H1 (cell line): ENCODE data around the gene EDN1. TPM values are rescaled to one million over a fixed set of nuclear protein-coding genes. Genes with fewer than 3 reads are reported as not detected.

Experiments
- BRCA1 ChIP-seq: IDR thresholded peaks from 2 replicates; pipeline ENCODE4 v1.6.1; 2012; ENCODE audit warnings: low read depth, low read length, improper control_type of control experiment
- CHD1 ChIP-seq: IDR thresholded peaks from 2 replicates; pipeline ENCODE4 v1.6.1; 2012; ENCODE audit warnings: low read depth, low read length, improper control_type of control experiment
- RFX5 ChIP-seq: IDR thresholded peaks from 2 replicates; pipeline ENCODE4 v1.6.1; 2011; ENCODE audit warnings: low read depth, low read length, improper control_type of control experiment, borderline replicate concordance
- RNF2 ChIP-seq: fragments of 200-900, 300-1000 bp; sonication (generic); IDR thresholded peaks from 2 replicates; pipeline ENCODE4 v1.7.1; 2016; ENCODE audit warnings: borderline replicate concordance, low read depth, mild to moderate bottlenecking, antibody characterized with exemption, low read length; ENCODE audit not compliant: poor library complexity, severe bottlenecking; ENCODE audit errors: missing control alignments
- YY1 ChIP-seq: IDR thresholded peaks from 2 replicates; pipeline ENCODE4 v1.6.1; 2011; ENCODE audit warnings: low read depth, mild to moderate bottlenecking, low read length
- polyA plus RNA-seq, 7 experiments: library from polyadenylated mRNA; depleted of rRNA in 3 of 7; stranded (reverse) in 5 of 7; unstranded in 2 of 7; fragments of >200 nt in 5 of 7; fragments of 200-250 nt in 2 of 7; gene quantifications; 1 replicate in 5 of 7; 2 replicates in 1 of 7; 4 replicates in 1 of 7; pipeline versions ENCODE4 v1.2.1 to v1.2.3, GENCODE V29; 2011 to 2013; ENCODE audit warnings: missing spikeins in 2 of 7, mixed read lengths in 2 of 7
- total RNA-seq: library from RNA; stranded (reverse); fragmentation: NEBNext Ultra II Directional; extraction: Animal tissue kit (Norgen Biotek cat#: 25700); gene quantifications from 2 replicates; pipeline ENCODE4 v1.2.1, GENCODE V29; 2021

Gene EDN1
- total and polyA plus RNA-seq, 2 of the 8 experiments (the other 6 are each of a cell fraction or from before 2014, with no cell fraction given) = 0.23 to 1.1 TPM

GRCh38 chr6:12343122-12343439, 52.9 kb downstream of the EDN1 start (continued):
- TF ChIP-seq RNF2 = no peak
- TF ChIP-seq YY1 = no peak
- TF ChIP-seq RFX5 = no peak
- no peak for TF ChIP-seq CHD1
- TF ChIP-seq BRCA1 = no peak
- TF ChIP-seq, all 59 proteins: peak for 0
